GM21360 (cell line): ENCODE results near the gene KDELR1.
"Not testable (repeated sequence)": the region's sequence is repeated elsewhere in the genome, so short reads cannot be mapped to it uniquely, and the experiment has no call there.

ENCODE experiments used
- ATAC-seq: cut with Tn5 transposase; IDR thresholded peaks from one replicate; pipeline ENCODE4 v1.9.1; 2021; ENCODE audit warnings: mild to moderate bottlenecking, moderate library complexity; ENCODE audit not compliant: unreplicated experiment

The KDELR1 gene

GRCh38 chr19:48371771-48372170, 19.6 kb downstream of the KDELR1 start:
- ATAC-seq: not testable (repeated sequence)

- ATAC-seq: no peak
These were observed 20.0 kb downstream of the KDELR1 start for GRCh38 chr19:48371367-48371766.

GRCh38 chr19:48370955-48371354, 20.4 kb downstream of the KDELR1 start:
- no peak for ATAC-seq

- no peak for ATAC-seq
These were observed 22.4 kb downstream of the KDELR1 start for GRCh38 chr19:48368936-48369335.

GRCh38 chr19:48367855-48368254, 23.5 kb downstream of the KDELR1 start:
- no peak for ATAC-seq

- no peak for ATAC-seq
These were observed 25.7 kb downstream of the KDELR1 start for GRCh38 chr19:48365602-48366001.

GRCh38 chr19:48364598-48365348, 26.6 kb downstream of the KDELR1 start:
- ATAC-seq: no peak

GRCh38 chr19:48363810-48364597, 27.3 kb downstream of the KDELR1 start, which contains the start of the genes SYNGR4 and TMEM143:
Gene SYNGR4 (plus strand): TSS chr19:48364367. CDS start chr19:48365843, 1,476 bp downstream.
Gene TMEM143 (minus strand): TSS chr19:48363940. CDS start chr19:48363920, 20 bp downstream.
- ATAC-seq: peak; percentile 82

- ATAC-seq: peak; percentile 3
These were observed 27.9 kb downstream of the KDELR1 start for GRCh38 chr19:48363500-48363809.

- ATAC-seq: peak; percentile 36
These were observed 28.4 kb downstream of the KDELR1 start for GRCh38 chr19:48362716-48363499.

GRCh38 chr19:48361912-48362311, 29.4 kb downstream of the KDELR1 start:
- ATAC-seq: no peak

GRCh38 chr19:48359123-48359522, 32.2 kb downstream of the KDELR1 start:
- no peak for ATAC-seq

- no peak for ATAC-seq
These were observed 35.9 kb downstream of the KDELR1 start for GRCh38 chr19:48355365-48355954.

- no peak for ATAC-seq
These were observed 36.9 kb downstream of the KDELR1 start for GRCh38 chr19:48354332-48354992.

- no peak for ATAC-seq
These were observed 37.7 kb downstream of the KDELR1 start for GRCh38 chr19:48353677-48354076.

GRCh38 chr19:48351341-48351752, 40.0 kb downstream of the KDELR1 start:
- no peak for ATAC-seq

GRCh38 chr19:48350856-48351255, 40.5 kb downstream of the KDELR1 start:
- no peak for ATAC-seq

GRCh38 chr19:48348737-48349136, 42.6 kb downstream of the KDELR1 start:
- no peak for ATAC-seq

GRCh38 chr19:48348045-48348444, 43.3 kb downstream of the KDELR1 start:
- ATAC-seq: no peak

GRCh38 chr19:48346191-48346590, 45.2 kb downstream of the KDELR1 start:
- no peak for ATAC-seq
